Natural killer cell treated with Interleukin-12 subunit alpha and Interleukin-12 subunit beta and Interleukin-15 and Interleukin-18, amount 100 ng/mL, for 72 hours (primary cell): ENCODE results near the gene ZNF41. TPM values are rescaled to one million over a fixed set of nuclear protein-coding genes. Genes with fewer than 3 reads are reported as not detected.

ENCODE experiments used
- ATAC-seq, 2 donors: fragments of 150-1000 bp; cut with Tn5 transposase in 1 of 2; sonication (Bioruptor Pico), chemical (Tn5 transposase) in 1 of 2; 2 replicates each; pipeline ENCODE4 v1.10.0; 2021
- DNase-seq: peaks from one replicate; pipeline ENCODE4 v3.0.0; 2022; ENCODE audit warnings: low spot score
- H3K27ac Mint-ChIP-seq, 2 donors: 1 replicate in 1 of 2; 2 replicates in 1 of 2; pipeline ENCODE4 v1.8.0; 2022; ENCODE audit warnings: mixed read lengths in 2 of 2, mild to moderate bottlenecking in 1 of 2, moderate library complexity in 1 of 2
- H3K27me3 Mint-ChIP-seq, 2 donors: 1 replicate in 1 of 2; 2 replicates in 1 of 2; pipeline ENCODE4 v1.8.0; 2022; ENCODE audit warnings: mixed read lengths in 2 of 2
- H3K36me3 Mint-ChIP-seq: one replicate; pipeline ENCODE4 v1.8.0; 2022; ENCODE audit warnings: mixed read lengths
- H3K4me1 Mint-ChIP-seq, 2 donors: 1 replicate in 1 of 2; 2 replicates in 1 of 2; pipeline ENCODE4 v1.8.0; 2022; ENCODE audit warnings: low read depth in 2 of 2, mixed read lengths in 2 of 2, mild to moderate bottlenecking in 1 of 2
- H3K4me3 Mint-ChIP-seq: one replicate; pipeline ENCODE4 v1.8.0; 2022; ENCODE audit warnings: mixed read lengths
- H3K9me3 Mint-ChIP-seq: 2 replicates; pipeline ENCODE4 v1.8.0; 2022; ENCODE audit warnings: mixed read lengths
- total RNA-seq, 2 donors: library from RNA; stranded (reverse); gene quantifications; one replicate each; pipeline ENCODE4 v1.2.3, GENCODE V29; 2022

The ZNF41 gene
- total RNA-seq, 2 donors from 2014 or later, result 12.5 to 16.6 TPM

DNA sequence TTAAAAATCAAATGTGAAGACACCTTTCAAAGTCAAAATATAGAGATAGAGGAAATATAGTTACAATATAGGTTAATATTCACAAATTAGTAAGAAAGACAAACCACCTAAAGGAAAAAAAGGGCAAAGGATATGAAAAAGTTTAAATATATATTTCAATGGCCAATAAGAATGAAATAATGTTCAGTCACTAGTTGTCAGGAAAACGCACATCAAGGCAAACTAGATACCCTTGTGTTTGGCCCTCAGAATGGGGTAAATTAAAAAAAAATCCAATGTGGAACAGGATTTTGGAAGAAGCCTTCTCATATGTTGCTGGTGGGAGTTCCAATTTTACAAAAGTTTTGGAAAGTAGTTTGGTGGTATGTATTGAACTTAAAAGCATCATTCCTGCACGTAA, 2.4 kb downstream of the ZNF41 start:
- DNase-seq, result no peak
- H3K4me1 Mint-ChIP-seq, result peaks cover 15 to 32% of the 10 kb centered on the region in 2 donors
- peaks cover 0 to 6% of the 10 kb centered on the region in 2 donors for H3K27me3 Mint-ChIP-seq
- no peak overlapping the region for H3K27ac Mint-ChIP-seq
- H3K36me3 Mint-ChIP-seq, result no peaks in the 10 kb centered on the region
- no peaks in the 10 kb centered on the region for H3K9me3 Mint-ChIP-seq
- ATAC-seq, result no peak
- no peak overlapping the region for H3K4me3 Mint-ChIP-seq

DNA sequence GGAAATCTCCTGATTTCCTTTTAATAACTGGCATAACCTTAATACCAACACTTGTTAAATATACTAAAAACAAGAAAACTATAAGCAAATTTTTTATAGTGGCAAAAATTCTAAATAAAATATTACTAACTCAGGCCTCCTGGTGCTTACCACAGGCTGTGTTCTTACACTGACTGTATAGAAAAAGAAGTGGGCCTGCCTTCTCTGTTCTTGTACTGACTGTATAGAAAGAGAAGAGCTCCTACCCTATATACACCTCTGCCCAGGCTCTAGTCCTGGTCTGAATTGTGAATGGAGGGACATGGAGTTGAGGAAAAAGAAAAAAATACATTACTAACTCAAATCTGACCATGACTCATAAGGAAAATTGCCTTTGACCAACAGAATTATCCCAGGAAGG, 7.5 kb downstream of the ZNF41 start:
- no peak for ATAC-seq
- peaks cover 0 to 6% of the 10 kb centered on the region in 2 donors for H3K27me3 Mint-ChIP-seq

DNA sequence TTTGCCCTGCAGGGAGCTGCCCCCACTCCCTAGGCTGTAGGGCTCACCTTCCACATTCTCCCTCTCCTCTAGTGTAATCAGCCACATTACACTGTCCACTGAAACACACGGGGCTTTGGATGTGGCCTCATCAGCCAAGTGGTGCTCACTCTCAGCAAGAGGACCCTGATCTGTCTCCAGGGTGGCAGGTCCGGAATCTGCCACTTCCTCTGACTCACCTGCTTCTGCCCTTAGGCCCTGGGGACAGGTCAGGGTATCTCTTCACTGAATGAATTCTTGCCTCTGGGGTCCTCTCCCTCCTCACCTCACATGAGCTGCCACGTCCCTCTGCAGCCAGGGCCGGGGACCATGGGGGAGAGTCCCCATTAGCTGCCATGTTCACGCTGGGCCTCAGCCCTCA, 15.9 kb downstream of the ZNF41 start:
- H3K27me3 Mint-ChIP-seq, result no peaks in the 10 kb centered on the region
- no peak for ATAC-seq
- no peak for DNase-seq
- H3K27ac Mint-ChIP-seq, result no peak overlapping the region
- peaks cover 5% of the 10 kb centered on the region in 2 donors for H3K4me1 Mint-ChIP-seq
- H3K36me3 Mint-ChIP-seq, result peaks cover 6% of the 10 kb centered on the region
- H3K9me3 Mint-ChIP-seq, result no peaks in the 10 kb centered on the region
- no peak overlapping the region for H3K4me3 Mint-ChIP-seq

More for the DNA sequence above, 7.5 kb downstream of the ZNF41 start:
- Mint-ChIP-seq H3K27ac (no peak overlapping the region), H3K4me3 (no peak overlapping the region), H3K9me3 (no peaks in the 10 kb centered on the region), H3K4me1 (peaks cover 8 to 13% of the 10 kb centered on the region in 2 donors), H3K36me3 (no peaks in the 10 kb centered on the region)
- DNase-seq, result no peak

DNA sequence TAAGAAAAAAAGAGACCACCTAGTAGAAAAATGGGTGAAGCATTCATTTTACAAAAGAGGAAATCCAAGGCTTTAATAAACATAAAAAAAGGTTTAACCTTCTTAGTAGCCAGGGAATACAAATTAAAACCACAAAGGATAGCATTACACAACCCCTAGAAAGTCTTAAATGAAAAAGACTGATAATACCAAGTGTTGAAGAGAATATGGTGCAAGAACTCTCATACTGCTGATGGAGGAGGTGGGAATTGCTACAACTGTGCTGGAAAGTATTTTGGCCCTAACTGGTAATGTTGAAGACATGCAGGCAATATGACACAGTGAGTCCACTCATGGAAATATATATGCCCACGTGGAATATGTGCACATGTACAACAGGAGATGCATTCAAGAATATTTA, 22.5 kb downstream of the ZNF41 start:
- peaks cover 0 to 2% of the 10 kb centered on the region in 2 donors for H3K27me3 Mint-ChIP-seq

DNA sequence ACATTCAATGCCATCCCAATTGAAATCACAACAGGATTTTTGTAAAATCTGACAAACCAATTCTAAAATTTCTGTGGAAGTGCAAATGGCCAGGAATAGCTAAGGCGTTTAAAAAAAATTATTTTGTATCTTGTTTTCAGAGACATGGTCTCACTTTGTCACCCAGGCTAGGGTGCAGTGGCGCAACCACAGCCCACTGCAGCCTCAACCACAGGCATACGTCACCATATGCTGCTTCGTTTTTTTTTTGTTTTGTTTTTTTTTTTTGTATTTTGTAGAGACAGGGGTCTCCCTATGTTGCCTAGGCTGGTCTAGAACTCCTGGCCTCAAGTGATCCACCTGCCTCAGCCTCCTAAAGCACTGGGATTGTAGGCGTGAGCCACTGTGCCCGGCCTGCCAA, 24.5 kb downstream of the ZNF41 start:
- peaks cover 0 to 2% of the 10 kb centered on the region in 2 donors for H3K27me3 Mint-ChIP-seq
- no peaks in the 10 kb centered on the region for H3K9me3 Mint-ChIP-seq
- H3K36me3 Mint-ChIP-seq, result peaks cover 22% of the 10 kb centered on the region
- peak in 1 of 2 donors; percentile 57 for ATAC-seq
- peak overlapping the region; percentile 8 for H3K4me3 Mint-ChIP-seq
- peak overlapping the region in 1 of 2 donors; percentile 10 for H3K27ac Mint-ChIP-seq
- H3K4me1 Mint-ChIP-seq, result peaks cover 5% of the 10 kb centered on the region in 2 donors
- no peak for DNase-seq

More for the DNA sequence above, 22.5 kb downstream of the ZNF41 start:
- peaks cover 12% of the 10 kb centered on the region for H3K36me3 Mint-ChIP-seq
- H3K4me1 Mint-ChIP-seq, result peaks cover 5 to 8% of the 10 kb centered on the region in 2 donors
- DNase-seq (no peak), ATAC-seq (no peak)
- H3K9me3 Mint-ChIP-seq, result no peaks in the 10 kb centered on the region
- H3K4me3 Mint-ChIP-seq, result no peak overlapping the region
- no peak overlapping the region for H3K27ac Mint-ChIP-seq

DNA sequence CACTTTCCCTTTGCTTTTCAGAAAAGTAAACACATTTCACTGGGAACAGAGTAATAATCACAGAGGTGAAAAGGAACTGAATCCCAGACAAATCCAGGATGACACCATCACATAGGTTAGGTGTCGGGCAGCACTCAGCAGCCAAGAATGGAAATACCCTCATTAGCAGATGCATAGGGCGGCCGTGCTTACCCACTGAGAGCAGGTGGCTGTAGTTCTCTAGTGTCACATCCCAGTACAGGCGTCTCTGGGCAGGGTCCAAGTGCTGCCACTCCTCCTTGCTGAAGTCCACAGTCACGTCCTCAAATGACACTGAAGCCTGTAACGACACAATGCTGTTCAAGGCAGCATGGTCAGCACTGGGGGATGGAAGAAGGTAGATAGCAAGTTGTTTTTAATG, 26.9 kb downstream of the ZNF41 start:
- Mint-ChIP-seq H3K36me3 (peaks cover 25% of the 10 kb centered on the region), H3K9me3 (no peaks in the 10 kb centered on the region), H3K4me1 (peaks cover 0 to 5% of the 10 kb centered on the region in 2 donors), H3K27me3 (peaks cover 0 to 2% of the 10 kb centered on the region in 2 donors), H3K4me3 (no peak overlapping the region), H3K27ac (no peak overlapping the region)
- ATAC-seq, result no peak
- DNase-seq, result no peak

DNA sequence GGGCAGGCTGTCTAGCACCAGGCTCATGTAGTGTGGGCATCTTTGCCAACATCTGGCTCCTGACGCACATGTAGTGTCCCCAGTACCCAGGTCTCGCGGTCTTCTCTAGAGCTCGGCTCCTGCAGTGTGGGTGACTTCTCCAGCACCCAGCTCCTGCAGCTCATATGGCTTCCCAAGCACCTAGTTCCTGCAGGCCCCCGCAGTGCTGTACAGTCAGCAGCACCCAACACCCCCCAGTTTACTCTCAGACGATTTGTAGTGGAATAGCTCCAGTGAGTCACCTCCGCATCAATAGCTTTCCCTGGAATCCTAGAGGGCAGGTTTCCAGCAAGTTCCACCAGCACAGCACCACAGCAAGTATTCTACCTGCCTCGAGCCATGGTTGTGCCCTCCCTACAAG, 30.9 kb downstream of the ZNF41 start:
- Mint-ChIP-seq H3K4me3 (no peak overlapping the region), H3K27me3 (peaks cover 0 to 2% of the 10 kb centered on the region in 2 donors), H3K36me3 (peaks cover 60% of the 10 kb centered on the region), H3K9me3 (peaks cover 15% of the 10 kb centered on the region), H3K4me1 (no peaks in the 10 kb centered on the region), H3K27ac (no peak overlapping the region)
- DNase-seq (no peak), ATAC-seq (no peak)

DNA sequence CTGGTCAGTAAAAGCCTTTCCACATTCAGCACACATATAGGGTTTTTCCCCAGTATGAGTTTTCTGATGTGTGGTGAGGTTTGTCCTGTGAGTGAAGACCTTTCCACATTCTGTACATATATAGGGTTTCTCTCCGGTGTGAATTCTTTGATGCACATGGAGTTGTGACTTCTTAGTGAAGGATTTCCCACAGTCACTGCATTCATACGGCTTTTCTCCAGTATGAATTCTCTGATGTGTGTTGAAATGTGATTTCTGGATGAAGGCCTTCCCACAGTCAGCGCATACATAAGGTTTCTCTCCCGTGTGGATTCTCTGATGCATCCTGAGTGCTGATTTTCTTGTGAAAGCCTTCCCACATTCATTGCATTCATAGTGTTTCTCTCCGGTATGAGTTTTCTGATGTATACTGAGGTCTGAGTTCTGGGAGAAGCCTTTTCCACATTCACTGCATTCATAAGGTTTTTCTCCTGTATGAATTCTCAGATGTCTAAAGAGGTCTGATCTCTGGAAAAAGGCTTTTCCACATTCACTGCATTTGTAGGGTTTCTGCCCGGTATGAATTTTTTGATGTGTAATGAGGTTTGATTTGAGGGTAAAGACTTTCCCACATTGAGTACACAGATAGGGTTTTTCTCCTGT, 34.7 kb downstream of the ZNF41 start:
- H3K4me1 Mint-ChIP-seq, result no peaks in the 10 kb centered on the region
- H3K4me3 Mint-ChIP-seq, result no peak overlapping the region
- peaks cover 48% of the 10 kb centered on the region for H3K36me3 Mint-ChIP-seq
- peaks cover 15% of the 10 kb centered on the region for H3K9me3 Mint-ChIP-seq
- H3K27me3 Mint-ChIP-seq, result peaks cover 0 to 2% of the 10 kb centered on the region in 2 donors
- ATAC-seq (no peak), DNase-seq (no peak)
- no peak overlapping the region for H3K27ac Mint-ChIP-seq

DNA sequence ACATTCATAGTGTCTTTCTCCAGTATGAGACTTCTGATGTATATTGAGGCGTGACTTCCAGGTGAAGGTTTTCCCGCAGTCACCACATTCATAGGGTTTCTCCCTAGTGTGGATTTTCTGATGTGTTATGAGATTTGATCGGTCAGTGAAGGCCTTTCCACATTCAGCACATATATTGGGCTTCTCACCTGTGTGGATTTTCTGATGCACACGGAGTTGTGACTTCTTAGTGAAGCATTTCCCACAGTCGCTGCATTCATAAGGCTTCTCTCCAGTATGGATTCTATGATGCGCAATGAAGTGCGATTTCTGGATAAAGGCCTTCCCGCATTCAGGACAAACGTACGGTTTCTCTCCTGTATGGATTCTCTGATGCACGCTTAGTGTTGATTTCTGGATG, 35.4 kb downstream of the ZNF41 start:
- Mint-ChIP-seq H3K9me3 (peaks cover 15% of the 10 kb centered on the region), H3K4me1 (no peaks in the 10 kb centered on the region), H3K4me3 (no peak overlapping the region), H3K27me3 (peaks cover 0 to 2% of the 10 kb centered on the region in 2 donors), H3K27ac (no peak overlapping the region), H3K36me3 (peaks cover 43% of the 10 kb centered on the region)
- DNase-seq (no peak), ATAC-seq (no peak)

DNA sequence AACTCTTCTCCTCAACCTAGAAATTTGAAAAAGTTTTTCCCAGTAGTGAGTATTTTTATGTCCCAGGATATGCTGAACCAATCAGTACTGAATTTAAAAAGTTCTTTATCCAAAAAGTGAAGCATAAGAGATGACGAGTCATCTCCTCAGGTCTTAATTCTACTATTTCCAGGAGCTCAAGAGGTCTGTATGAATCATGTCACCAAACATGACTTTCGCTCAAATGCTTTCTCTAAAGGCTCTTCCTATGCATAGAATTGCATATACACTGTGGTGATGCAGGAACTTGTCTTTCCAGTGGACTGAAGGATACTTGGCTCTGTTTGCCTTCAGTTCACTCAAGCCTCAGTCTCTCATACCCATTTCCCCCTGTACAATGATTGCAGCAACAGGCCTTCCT, 36.1 kb downstream of the ZNF41 start:
- no peak overlapping the region for H3K4me3 Mint-ChIP-seq
- H3K4me1 Mint-ChIP-seq, result no peaks in the 10 kb centered on the region

DNA sequence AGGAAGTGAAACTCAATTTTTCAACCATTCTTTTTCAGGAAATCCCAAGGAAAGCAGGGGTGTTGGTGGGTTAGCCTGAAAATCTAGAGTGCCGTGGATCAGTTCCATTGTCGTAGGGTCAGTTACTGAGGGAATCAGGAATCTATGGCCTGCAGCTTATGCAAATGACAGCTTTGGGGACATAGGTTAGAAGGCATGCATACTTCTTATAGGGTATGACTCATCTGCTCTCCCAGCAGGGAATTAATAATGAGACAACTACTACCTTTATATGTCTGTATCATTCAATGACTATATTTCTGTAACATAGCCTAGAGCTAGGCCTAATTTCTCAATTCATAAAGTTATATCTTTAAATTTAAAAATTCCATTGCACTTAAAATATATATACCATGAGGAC, 36.6 kb downstream of the ZNF41 start:
- Mint-ChIP-seq H3K9me3 (peaks cover 15% of the 10 kb centered on the region), H3K27ac (no peak overlapping the region), H3K4me3 (no peak overlapping the region)

More for the DNA sequence above, 36.1 kb downstream of the ZNF41 start:
- peaks cover 15% of the 10 kb centered on the region for H3K9me3 Mint-ChIP-seq
- H3K27ac Mint-ChIP-seq, result no peak overlapping the region
- H3K27me3 Mint-ChIP-seq, result peaks cover 0 to 2% of the 10 kb centered on the region in 2 donors
- ATAC-seq, result no peak
- DNase-seq, result no peak
- peaks cover 40% of the 10 kb centered on the region for H3K36me3 Mint-ChIP-seq

DNA sequence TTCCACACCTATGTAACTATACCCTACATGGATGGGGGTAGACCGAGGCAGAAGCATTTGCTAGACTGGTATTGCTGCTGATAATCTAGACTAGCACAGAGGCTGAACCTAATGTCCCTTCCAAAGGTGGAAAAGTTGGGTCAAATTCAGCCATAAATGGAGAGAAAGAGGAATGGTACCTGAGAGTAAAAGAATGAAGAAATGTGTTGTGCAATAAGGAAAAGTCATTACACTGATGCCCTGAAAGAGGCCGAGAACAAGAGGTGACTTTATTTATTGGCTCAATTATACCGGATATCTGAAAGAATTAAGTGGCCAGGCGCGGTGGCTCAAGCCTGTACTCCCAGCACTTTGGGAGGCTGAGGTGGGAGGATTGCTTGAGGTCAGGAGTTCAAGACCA, 52.1 kb downstream of the ZNF41 start:
- Mint-ChIP-seq H3K4me1 (no peaks in the 10 kb centered on the region), H3K9me3 (no peaks in the 10 kb centered on the region), H3K4me3 (no peak overlapping the region), H3K27ac (no peak overlapping the region), H3K36me3 (no peaks in the 10 kb centered on the region), H3K27me3 (peaks cover 0 to 10% of the 10 kb centered on the region in 2 donors)
- DNase-seq (no peak), ATAC-seq (no peak)

More for the DNA sequence above, 36.6 kb downstream of the ZNF41 start:
- Mint-ChIP-seq H3K36me3 (peaks cover 40% of the 10 kb centered on the region), H3K27me3 (peaks cover 0 to 2% of the 10 kb centered on the region in 2 donors), H3K4me1 (no peaks in the 10 kb centered on the region)
- no peak for DNase-seq
- no peak for ATAC-seq

DNA sequence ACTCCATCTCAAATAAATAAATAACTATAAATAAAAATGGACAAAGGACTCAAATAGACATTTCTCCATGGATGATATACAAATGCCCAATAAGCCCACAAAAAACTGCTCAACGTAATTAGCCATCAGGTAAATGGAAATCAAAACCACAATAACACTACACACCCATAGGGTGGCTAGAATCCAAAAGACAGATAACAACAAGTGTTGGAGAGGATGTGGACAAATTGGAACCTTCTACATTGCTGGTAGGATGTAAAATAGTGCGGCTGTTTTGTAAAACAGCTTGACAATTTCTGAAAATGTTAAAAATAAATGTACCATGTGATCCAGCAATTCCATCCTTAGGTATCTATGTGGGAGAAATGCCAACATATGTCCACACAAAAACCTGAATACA, 60.6 kb downstream of the ZNF41 start:
- Mint-ChIP-seq H3K27ac (no peak overlapping the region), H3K9me3 (no peaks in the 10 kb centered on the region), H3K4me1 (no peaks in the 10 kb centered on the region), H3K36me3 (peaks cover 6% of the 10 kb centered on the region), H3K27me3 (peaks cover 0 to 10% of the 10 kb centered on the region in 2 donors), H3K4me3 (no peak overlapping the region)
- DNase-seq (no peak), ATAC-seq (no peak)

DNA sequence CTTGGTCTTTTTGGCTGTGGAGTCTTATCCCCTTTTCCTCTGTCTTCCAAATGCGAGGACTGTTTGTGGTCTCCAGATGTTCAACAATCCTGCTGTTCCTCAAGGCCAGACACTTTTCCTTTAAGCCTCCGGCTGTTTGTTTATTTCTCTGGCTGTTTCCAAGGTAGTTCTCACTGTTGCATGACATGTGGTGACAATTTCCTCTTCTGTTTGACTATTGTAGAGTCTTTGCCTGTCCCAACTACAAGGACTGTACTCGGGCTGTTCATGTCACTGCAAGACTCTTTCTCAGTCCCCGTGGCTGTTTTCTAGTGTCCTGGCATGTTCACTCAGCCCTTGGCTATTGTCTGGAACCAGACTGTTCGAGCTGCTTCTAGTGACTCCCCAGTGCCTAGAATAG, 62.1 kb downstream of the ZNF41 start:
- H3K27me3 Mint-ChIP-seq, result peaks cover 0 to 3% of the 10 kb centered on the region in 2 donors
- H3K4me3 Mint-ChIP-seq, result no peak overlapping the region
- H3K36me3 Mint-ChIP-seq, result peaks cover 6% of the 10 kb centered on the region
- ATAC-seq (no peak), DNase-seq (no peak)
- H3K4me1 Mint-ChIP-seq, result no peaks in the 10 kb centered on the region
- H3K9me3 Mint-ChIP-seq, result no peaks in the 10 kb centered on the region
- H3K27ac Mint-ChIP-seq, result no peak overlapping the region

DNA sequence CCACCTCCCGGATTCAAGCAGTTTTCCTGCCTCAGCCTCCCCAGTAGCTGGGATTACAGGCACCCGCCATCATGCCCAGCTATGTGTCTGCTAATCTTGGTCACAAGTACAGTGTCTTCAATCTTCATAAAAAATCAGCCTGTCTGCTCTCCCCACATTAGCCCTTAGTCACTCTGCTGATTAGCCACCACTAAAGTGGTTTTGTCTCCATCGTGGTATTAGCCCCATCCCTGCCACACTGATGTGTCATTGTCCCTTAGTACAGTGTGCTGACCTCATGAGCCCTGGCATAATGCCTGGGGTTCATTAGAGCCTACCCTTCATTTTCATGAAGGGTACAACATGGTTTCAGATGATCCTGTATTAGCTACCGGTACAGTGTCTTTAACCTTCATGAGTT, 62.8 kb downstream of the ZNF41 start:
- ATAC-seq, result peak in 1 of 2 donors; percentile 46
- no peaks in the 10 kb centered on the region for H3K4me1 Mint-ChIP-seq
- no peak for DNase-seq
- no peaks in the 10 kb centered on the region for H3K9me3 Mint-ChIP-seq
- peaks cover 0 to 3% of the 10 kb centered on the region in 2 donors for H3K27me3 Mint-ChIP-seq
- no peak overlapping the region for H3K4me3 Mint-ChIP-seq
- H3K27ac Mint-ChIP-seq, result no peak overlapping the region
- peaks cover 6% of the 10 kb centered on the region for H3K36me3 Mint-ChIP-seq
